Gastroesophageal sphincter (tissue), 4 donors: ENCODE data around the gene OR51V1. TPM values are rescaled to one million over a fixed set of nuclear protein-coding genes. Genes with fewer than 3 reads are reported as not detected.

Experiments used
- ATAC-seq: fragments of 150-250 bp; one replicate; pipeline ENCODE4 v1.9.1; 2016; ENCODE audit warnings: mild to moderate bottlenecking, moderate library complexity
- H3K27ac ChIP-seq, 4 donors: fragments of 200-600 bp; sonication (generic) in 3 of 4; 1 replicate in 3 of 4; 2 replicates in 1 of 4; pipeline ENCODE4 v1.5.1; 2016 to 2019
- H3K27me3 ChIP-seq: fragments of 200-600 bp; sonication (generic); one replicate; pipeline ENCODE4 v1.5.1; 2019
- H3K36me3 ChIP-seq, 2 donors: fragments of 200-600 bp; sonication (generic); one replicate each; pipeline ENCODE4 v1.5.1; 2019; ENCODE audit warnings: control low read depth in 1 of 2
- H3K4me1 ChIP-seq, 3 donors: fragments of 200-600 bp; sonication (generic); 1 replicate in 2 of 3; 2 replicates in 1 of 3; pipeline ENCODE4 v1.5.1; 2016 to 2019; ENCODE audit warnings: control low read depth in 2 of 3
- H3K4me3 ChIP-seq, 2 donors: fragments of 200-600 bp; sonication (generic); one replicate each; pipeline ENCODE4 v1.5.1; 2019; ENCODE audit warnings: mild to moderate bottlenecking in 1 of 2, moderate library complexity in 1 of 2
- H3K9me3 ChIP-seq, 3 donors: fragments of 200-600 bp; sonication (generic); one replicate each; pipeline ENCODE4 v1.5.1; 2017 to 2019; ENCODE audit warnings: control low read depth in 2 of 3
- EP300 ChIP-seq: sonication (generic); formaldehyde crosslinking; IDR thresholded peaks from one replicate; pipeline ENCODE4 v1.6.1; 2017; ENCODE audit warnings: antibody characterized with exemption, mild to moderate bottlenecking
- POLR2A ChIP-seq, 2 donors: fragments of 450-650 bp; IDR thresholded peaks; one replicate each; pipeline ENCODE4 v1.6.1; 2017; ENCODE audit warnings: antibody characterized with exemption in 2 of 2, mild to moderate bottlenecking in 2 of 2, moderate library complexity in 1 of 2
- POLR2AphosphoS5 ChIP-seq: sonication (generic); formaldehyde crosslinking; IDR thresholded peaks from one replicate; pipeline ENCODE4 v1.6.1; 2017; ENCODE audit warnings: antibody characterized with exemption
- WGBS, 2 donors: methylation state at CpG; one replicate each; pipeline ENCODE4 v1.1.5; 2018; ENCODE audit warnings: low coverage in 1 of 2; 5-methylcytosine and 5-hydroxymethylcytosine counted together
- total RNA-seq, 4 donors: library from RNA; depleted of rRNA; stranded (reverse); fragments of >200 nt; gene quantifications; one replicate each; pipeline ENCODE4 v1.1.0, GENCODE V29; 2016
- TF ChIP-seq, protein P1 (sequence below), 4 experiments: fragments of 200-600 bp in 2 of 4; fragments of 450-650 bp in 2 of 4; sonication (generic) in 1 of 4; IDR thresholded peaks; one replicate each; pipeline ENCODE4 v1.5.1; 2017 to 2019; ENCODE audit warnings: antibody characterized with exemption in 4 of 4, mild to moderate bottlenecking in 2 of 4, moderate library complexity in 2 of 4

OR51V1 gene
- total RNA-seq, 4 donors from 2014 or later: not detected

GRCh38 chr11:5198285-5198684 lies 2.2 kb downstream of the OR51V1 start:
- H3K9me3 ChIP-seq: no peaks in the 10 kb centered on the region
- no peak overlapping the region for H3K4me3 ChIP-seq
- no peaks in the 10 kb centered on the region for H3K4me1 ChIP-seq
- TF ChIP-seq, protein P1, sequence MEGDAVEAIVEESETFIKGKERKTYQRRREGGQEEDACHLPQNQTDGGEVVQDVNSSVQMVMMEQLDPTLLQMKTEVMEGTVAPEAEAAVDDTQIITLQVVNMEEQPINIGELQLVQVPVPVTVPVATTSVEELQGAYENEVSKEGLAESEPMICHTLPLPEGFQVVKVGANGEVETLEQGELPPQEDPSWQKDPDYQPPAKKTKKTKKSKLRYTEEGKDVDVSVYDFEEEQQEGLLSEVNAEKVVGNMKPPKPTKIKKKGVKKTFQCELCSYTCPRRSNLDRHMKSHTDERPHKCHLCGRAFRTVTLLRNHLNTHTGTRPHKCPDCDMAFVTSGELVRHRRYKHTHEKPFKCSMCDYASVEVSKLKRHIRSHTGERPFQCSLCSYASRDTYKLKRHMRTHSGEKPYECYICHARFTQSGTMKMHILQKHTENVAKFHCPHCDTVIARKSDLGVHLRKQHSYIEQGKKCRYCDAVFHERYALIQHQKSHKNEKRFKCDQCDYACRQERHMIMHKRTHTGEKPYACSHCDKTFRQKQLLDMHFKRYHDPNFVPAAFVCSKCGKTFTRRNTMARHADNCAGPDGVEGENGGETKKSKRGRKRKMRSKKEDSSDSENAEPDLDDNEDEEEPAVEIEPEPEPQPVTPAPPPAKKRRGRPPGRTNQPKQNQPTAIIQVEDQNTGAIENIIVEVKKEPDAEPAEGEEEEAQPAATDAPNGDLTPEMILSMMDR (IDR thresholded peaks at IDR 0.05): no peak
- H3K27me3 ChIP-seq: no peaks in the 10 kb centered on the region
- H3K36me3 ChIP-seq: no peaks in the 10 kb centered on the region
- no peak overlapping the region for H3K27ac ChIP-seq
- ATAC-seq: no peak

DNA sequence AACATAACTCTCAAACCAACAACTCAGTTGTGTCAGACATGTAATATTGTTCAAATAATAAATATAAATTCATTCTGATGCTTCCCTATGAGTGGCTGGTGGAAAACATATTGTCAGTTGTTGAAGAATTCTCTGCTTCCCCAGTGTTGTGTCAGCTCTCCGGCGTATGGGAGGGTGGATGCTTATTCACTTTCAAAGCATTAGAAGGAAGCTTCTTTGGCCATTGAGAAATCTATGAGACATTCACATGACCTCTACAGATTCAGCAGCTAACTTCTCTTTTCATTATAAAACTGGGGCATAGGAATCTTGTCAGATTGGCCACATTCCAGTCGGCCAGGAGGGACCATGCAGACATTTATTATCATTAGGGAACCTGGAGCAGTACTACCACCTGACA lies 2.9 kb downstream of the OR51V1 start:
- no peak for TF ChIP-seq POLR2A (IDR thresholded peaks at IDR 0.05)
- TF ChIP-seq, protein P1 (IDR thresholded peaks at IDR 0.05): no peak
- no peak for TF ChIP-seq POLR2AphosphoS5
- no peak for TF ChIP-seq EP300
- Histone ChIP-seq H3K9me3 (no peaks in the 10 kb centered on the region), H3K36me3 (no peaks in the 10 kb centered on the region), H3K27ac (no peak overlapping the region), H3K27me3 (no peaks in the 10 kb centered on the region), H3K4me1 (no peaks in the 10 kb centered on the region), H3K4me3 (no peak overlapping the region)
- WGBS, 2 donors: 61% methylated on average over 3 of the region's 3 CpGs; no CpG with 5 or more reads in 1 of the 2 donors
- no peak for ATAC-seq

- H3K4me1 ChIP-seq: no peaks in the 10 kb centered on the region
- H3K4me3 ChIP-seq: no peak overlapping the region
- H3K36me3 ChIP-seq: no peaks in the 10 kb centered on the region
- H3K27ac ChIP-seq: no peak overlapping the region
- no peak for ATAC-seq
- no peak for TF ChIP-seq EP300
- TF ChIP-seq, protein P1 (IDR thresholded peaks at IDR 0.05): no peak
- TF ChIP-seq POLR2AphosphoS5: no peak
- TF ChIP-seq POLR2A (IDR thresholded peaks at IDR 0.05): no peak
- WGBS, 2 donors: 50 to 67% methylated on average over 2 to 3 of the region's 3 CpGs
- no peaks in the 10 kb centered on the region for H3K27me3 ChIP-seq
- no peaks in the 10 kb centered on the region for H3K9me3 ChIP-seq
Measured at GRCh38 chr11:5196731-5197130, 3.8 kb downstream of the OR51V1 start.

- TF ChIP-seq, protein P1 (IDR thresholded peaks at IDR 0.05): no peak
- TF ChIP-seq EP300: no peak
- no peak for TF ChIP-seq POLR2AphosphoS5
- TF ChIP-seq POLR2A (IDR thresholded peaks at IDR 0.05): no peak
- no peak overlapping the region for H3K27ac ChIP-seq
- no peaks in the 10 kb centered on the region for H3K9me3 ChIP-seq
- H3K4me3 ChIP-seq: no peak overlapping the region
- no peak for ATAC-seq
- H3K27me3 ChIP-seq: no peaks in the 10 kb centered on the region
- no peaks in the 10 kb centered on the region for H3K36me3 ChIP-seq
- WGBS, 2 donors: 57 to 59% methylated on average over 4 to 5 of the region's 5 CpGs
- no peaks in the 10 kb centered on the region for H3K4me1 ChIP-seq
Measured at GRCh38 chr11:5196067-5196466, 4.4 kb downstream of the OR51V1 start.

- H3K4me1 ChIP-seq: no peaks in the 10 kb centered on the region
- peaks cover 0 to 8% (median 0%) of the 10 kb centered on the region in 3 donors for H3K9me3 ChIP-seq
- H3K36me3 ChIP-seq: no peaks in the 10 kb centered on the region
- H3K4me3 ChIP-seq: no peak overlapping the region
- TF ChIP-seq, protein P1 (IDR thresholded peaks at IDR 0.05): no peak
- no peak for TF ChIP-seq EP300
- H3K27me3 ChIP-seq: no peaks in the 10 kb centered on the region
- no peak for ATAC-seq
- WGBS, 2 donors: 0 to 9% methylated on average over 1 of the region's 1 CpG
- no peak overlapping the region for H3K27ac ChIP-seq
Measured at GRCh38 chr11:5192738-5193137, 7.7 kb downstream of the OR51V1 start.
